HG02852 (cell line): Measurements from ENCODE around the gene RPA4.
"Not testable (repeated sequence)": the region's sequence is repeated elsewhere in the genome, so short reads cannot be mapped to it uniquely, and the experiment has no call there.

Experiments used
- ATAC-seq: cut with Tn5 transposase; IDR thresholded peaks from one replicate; pipeline ENCODE4 v1.9.1; 2021; ENCODE audit warnings: mild to moderate bottlenecking, moderate library complexity; ENCODE audit not compliant: unreplicated experiment

Gene RPA4

GRCh38 chrX:96883608-96884007 lies at the start of gene RPA4:
Gene RPA4, plus strand, starts transcription at chrX:96883908. Its CDS starts 403 bp downstream, at chrX:96884311.
- ATAC-seq, result no peak

- no peak for ATAC-seq
Observed at GRCh38 chrX:96834137-96834536, 49.6 kb upstream of the RPA4 start.

- peak; percentile 74 for ATAC-seq
Observed at GRCh38 chrX:96835660-96836289, 47.9 kb upstream of the RPA4 start.

GRCh38 chrX:96837808-96838207 lies 45.9 kb upstream of the RPA4 start:
- ATAC-seq, result no peak

- peak; percentile 25 for ATAC-seq
Observed at GRCh38 chrX:96838537-96838936, 45.2 kb upstream of the RPA4 start.

GRCh38 chrX:96841325-96841724 lies 42.4 kb upstream of the RPA4 start:
- ATAC-seq, result no peak

GRCh38 chrX:96841866-96842265 lies 41.8 kb upstream of the RPA4 start:
- ATAC-seq, result not testable (repeated sequence)

GRCh38 chrX:96843566-96843965 lies 40.1 kb upstream of the RPA4 start:
- no peak for ATAC-seq

- no peak for ATAC-seq
Observed at GRCh38 chrX:96846841-96847240, 36.9 kb upstream of the RPA4 start.

- not testable (repeated sequence) for ATAC-seq
Observed at GRCh38 chrX:96859422-96859821, 24.3 kb upstream of the RPA4 start.

- peak; percentile 76 for ATAC-seq
Observed at GRCh38 chrX:96861218-96861617, 22.5 kb upstream of the RPA4 start.

- peak; percentile 50 for ATAC-seq
Observed at GRCh38 chrX:96861661-96862060, 22.0 kb upstream of the RPA4 start.

- ATAC-seq, result no peak
Observed at GRCh38 chrX:96884027-96884426, 319 bp downstream of the RPA4 start.

- ATAC-seq, result no peak
Observed at GRCh38 chrX:96889726-96890125, 6.0 kb downstream of the RPA4 start.

GRCh38 chrX:96906741-96907140 lies 23.0 kb downstream of the RPA4 start:
- ATAC-seq, result no peak

GRCh38 chrX:96907516-96908272 lies 24.0 kb downstream of the RPA4 start:
- ATAC-seq, result no peak

GRCh38 chrX:96909291-96909690 lies 25.6 kb downstream of the RPA4 start:
- no peak for ATAC-seq

- ATAC-seq, result no peak
Observed at GRCh38 chrX:96918864-96919263, 35.2 kb downstream of the RPA4 start.

GRCh38 chrX:96919672-96920071 lies 36.0 kb downstream of the RPA4 start:
- no peak for ATAC-seq

GRCh38 chrX:96924581-96924980 lies 40.9 kb downstream of the RPA4 start:
- no peak for ATAC-seq

GRCh38 chrX:96929036-96929435 lies 45.3 kb downstream of the RPA4 start:
- ATAC-seq, result no peak
